Nephron (organoid): ENCODE results near the gene IL21R.

Source experiments
- H3K27ac Mint-ChIP-seq, 3 experiments: 2 replicates each; pipeline ENCODE4 v1.8.0; 2020; ENCODE audit warnings: mixed read lengths in 3 of 3, mild to moderate bottlenecking in 2 of 3, moderate library complexity in 1 of 3
- H3K27me3 Mint-ChIP-seq: 2 replicates; pipeline ENCODE4 v1.8.0; 2021; ENCODE audit warnings: low read depth, mild to moderate bottlenecking, moderate library complexity, mixed read lengths
- H3K36me3 Mint-ChIP-seq: 2 replicates; pipeline ENCODE4 v1.8.0; 2020; ENCODE audit warnings: low read depth, mixed read lengths
- H3K4me1 Mint-ChIP-seq: 2 replicates; pipeline ENCODE4 v1.8.0; 2020; ENCODE audit warnings: mixed read lengths
- H3K4me3 Mint-ChIP-seq, 3 experiments: 2 replicates each; pipeline ENCODE4 v1.8.0; 2020; ENCODE audit warnings: mild to moderate bottlenecking in 3 of 3, mixed read lengths in 3 of 3, moderate library complexity in 2 of 3
- H3K9me3 Mint-ChIP-seq: 2 replicates; pipeline ENCODE4 v1.8.0; 2020; ENCODE audit warnings: mixed read lengths
- CTCF ChIP-seq, 3 experiments: fragments of 200-600 bp; sonication (generic); IDR thresholded peaks; one replicate each; pipeline ENCODE4 v1.5.0; 2021; ENCODE audit warnings: antibody characterized with exemption in 3 of 3; ENCODE audit not compliant: unreplicated experiment in 3 of 3

IL21R gene

DNA sequence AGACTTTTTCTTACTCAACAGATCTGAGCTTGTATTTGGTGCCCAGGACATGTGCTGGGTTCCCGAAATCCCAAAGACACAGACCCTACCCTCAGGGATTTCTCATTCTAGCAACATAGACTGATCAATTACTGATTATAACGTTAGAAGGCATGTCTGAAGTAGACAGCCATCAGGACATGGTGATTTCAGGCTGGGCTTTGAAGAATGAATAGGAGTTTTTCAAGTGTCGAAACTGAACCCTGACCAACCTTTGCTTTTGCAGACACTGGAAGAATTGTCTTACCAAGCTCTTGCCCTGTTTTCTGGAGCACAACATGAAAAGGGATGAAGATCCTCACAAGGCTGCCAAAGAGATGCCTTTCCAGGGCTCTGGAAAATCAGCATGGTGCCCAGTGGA lies 40.0 kb upstream of the IL21R start:
- no peak overlapping the region for H3K27ac Mint-ChIP-seq
- TF ChIP-seq CTCF (IDR thresholded peaks at IDR 0.05; ENCODE audit: unreplicated experiment in 3 of 3): no peak
- no peaks in the 10 kb centered on the region for H3K4me1 Mint-ChIP-seq
- no peaks in the 10 kb centered on the region for H3K9me3 Mint-ChIP-seq
- no peaks in the 10 kb centered on the region for H3K27me3 Mint-ChIP-seq
- H3K36me3 Mint-ChIP-seq: peaks cover 22% of the 10 kb centered on the region
- H3K4me3 Mint-ChIP-seq: no peak overlapping the region

DNA sequence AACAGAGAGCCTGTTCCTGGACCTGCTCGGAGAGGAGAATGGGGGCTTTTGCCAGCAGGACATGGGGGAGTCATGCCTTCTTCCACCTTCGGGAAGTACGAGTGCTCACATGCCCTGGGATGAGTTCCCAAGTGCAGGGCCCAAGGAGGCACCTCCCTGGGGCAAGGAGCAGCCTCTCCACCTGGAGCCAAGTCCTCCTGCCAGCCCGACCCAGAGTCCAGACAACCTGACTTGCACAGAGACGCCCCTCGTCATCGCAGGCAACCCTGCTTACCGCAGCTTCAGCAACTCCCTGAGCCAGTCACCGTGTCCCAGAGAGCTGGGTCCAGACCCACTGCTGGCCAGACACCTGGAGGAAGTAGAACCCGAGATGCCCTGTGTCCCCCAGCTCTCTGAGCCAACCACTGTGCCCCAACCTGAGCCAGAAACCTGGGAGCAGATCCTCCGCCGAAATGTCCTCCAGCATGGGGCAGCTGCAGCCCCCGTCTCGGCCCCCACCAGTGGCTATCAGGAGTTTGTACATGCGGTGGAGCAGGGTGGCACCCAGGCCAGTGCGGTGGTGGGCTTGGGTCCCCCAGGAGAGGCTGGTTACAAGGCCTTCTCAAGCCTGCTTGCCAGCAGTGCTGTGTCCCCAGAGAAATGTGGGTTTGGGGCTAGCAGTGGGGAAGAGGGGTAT lies 39.3 kb upstream of the IL21R start:
- H3K36me3 Mint-ChIP-seq: peaks cover 22% of the 10 kb centered on the region
- no peaks in the 10 kb centered on the region for H3K9me3 Mint-ChIP-seq
- H3K4me3 Mint-ChIP-seq: no peak overlapping the region
- TF ChIP-seq CTCF (IDR thresholded peaks at IDR 0.05; ENCODE audit: unreplicated experiment in 3 of 3): no peak
- no peaks in the 10 kb centered on the region for H3K4me1 Mint-ChIP-seq
- H3K27me3 Mint-ChIP-seq: no peaks in the 10 kb centered on the region
- no peak overlapping the region for H3K27ac Mint-ChIP-seq

DNA sequence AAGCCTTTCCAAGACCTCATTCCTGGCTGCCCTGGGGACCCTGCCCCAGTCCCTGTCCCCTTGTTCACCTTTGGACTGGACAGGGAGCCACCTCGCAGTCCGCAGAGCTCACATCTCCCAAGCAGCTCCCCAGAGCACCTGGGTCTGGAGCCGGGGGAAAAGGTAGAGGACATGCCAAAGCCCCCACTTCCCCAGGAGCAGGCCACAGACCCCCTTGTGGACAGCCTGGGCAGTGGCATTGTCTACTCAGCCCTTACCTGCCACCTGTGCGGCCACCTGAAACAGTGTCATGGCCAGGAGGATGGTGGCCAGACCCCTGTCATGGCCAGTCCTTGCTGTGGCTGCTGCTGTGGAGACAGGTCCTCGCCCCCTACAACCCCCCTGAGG lies 38.7 kb upstream of the IL21R start:
- no peak overlapping the region for H3K4me3 Mint-ChIP-seq

GRCh38 chr16:27363797-27364196 lies 38.2 kb upstream of the IL21R start:
- TF ChIP-seq CTCF (IDR thresholded peaks at IDR 0.05; ENCODE audit: unreplicated experiment in 3 of 3): no peak
- H3K27me3 Mint-ChIP-seq: peaks cover 3% of the 10 kb centered on the region
- H3K27ac Mint-ChIP-seq: no peak overlapping the region
- no peak overlapping the region for H3K4me3 Mint-ChIP-seq
- H3K36me3 Mint-ChIP-seq: peaks cover 18% of the 10 kb centered on the region
- H3K9me3 Mint-ChIP-seq: no peaks in the 10 kb centered on the region
- no peaks in the 10 kb centered on the region for H3K4me1 Mint-ChIP-seq

More for the DNA sequence above, 38.7 kb upstream of the IL21R start:
- peaks cover 22% of the 10 kb centered on the region for H3K36me3 Mint-ChIP-seq
- TF ChIP-seq CTCF (IDR thresholded peaks at IDR 0.05; ENCODE audit: unreplicated experiment in 3 of 3): no peak
- no peak overlapping the region for H3K27ac Mint-ChIP-seq
- no peaks in the 10 kb centered on the region for H3K27me3 Mint-ChIP-seq
- H3K9me3 Mint-ChIP-seq: no peaks in the 10 kb centered on the region
- no peaks in the 10 kb centered on the region for H3K4me1 Mint-ChIP-seq

DNA sequence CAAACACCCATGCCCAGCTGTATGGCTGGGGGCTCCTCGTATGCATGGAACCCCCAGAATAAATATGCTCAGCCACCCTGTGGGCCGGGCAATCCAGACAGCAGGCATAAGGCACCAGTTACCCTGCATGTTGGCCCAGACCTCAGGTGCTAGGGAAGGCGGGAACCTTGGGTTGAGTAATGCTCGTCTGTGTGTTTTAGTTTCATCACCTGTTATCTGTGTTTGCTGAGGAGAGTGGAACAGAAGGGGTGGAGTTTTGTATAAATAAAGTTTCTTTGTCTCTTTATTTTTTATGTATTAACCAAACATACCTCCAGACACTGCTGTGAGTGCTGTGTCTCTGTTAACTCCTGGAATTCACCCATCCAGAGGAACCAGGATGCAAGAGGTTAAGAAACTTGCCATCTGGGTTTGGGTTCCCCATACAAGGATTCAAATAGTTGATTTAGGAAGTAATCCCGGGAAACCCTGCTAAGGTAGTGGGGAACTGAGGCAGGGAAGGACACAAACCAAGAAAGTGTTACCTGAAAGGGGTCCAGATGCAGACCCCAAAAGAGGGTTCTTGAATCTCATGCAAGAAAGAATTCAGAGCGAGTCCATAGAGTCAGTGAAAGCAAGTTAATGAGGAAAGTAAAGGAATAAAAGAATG lies 37.4 kb upstream of the IL21R start:
- H3K9me3 Mint-ChIP-seq: peaks cover 2% of the 10 kb centered on the region
- peaks cover 11% of the 10 kb centered on the region for H3K36me3 Mint-ChIP-seq
- H3K27me3 Mint-ChIP-seq: peaks cover 6% of the 10 kb centered on the region
- H3K4me3 Mint-ChIP-seq: no peak overlapping the region
- no peak overlapping the region for H3K27ac Mint-ChIP-seq
- H3K4me1 Mint-ChIP-seq: no peaks in the 10 kb centered on the region
- no peak for TF ChIP-seq CTCF (IDR thresholded peaks at IDR 0.05; ENCODE audit: unreplicated experiment in 3 of 3)
